ENCODE data around the gene SPATA46. TPM values are rescaled to one million over a fixed set of nuclear protein-coding genes. Genes with fewer than 3 reads are reported as not detected.

Gene SPATA46
- total and polyA plus RNA-seq, 2 donors (not counting 3 experiments of a cell fraction or from before 2014, with no cell fraction given): not detected

DNA sequence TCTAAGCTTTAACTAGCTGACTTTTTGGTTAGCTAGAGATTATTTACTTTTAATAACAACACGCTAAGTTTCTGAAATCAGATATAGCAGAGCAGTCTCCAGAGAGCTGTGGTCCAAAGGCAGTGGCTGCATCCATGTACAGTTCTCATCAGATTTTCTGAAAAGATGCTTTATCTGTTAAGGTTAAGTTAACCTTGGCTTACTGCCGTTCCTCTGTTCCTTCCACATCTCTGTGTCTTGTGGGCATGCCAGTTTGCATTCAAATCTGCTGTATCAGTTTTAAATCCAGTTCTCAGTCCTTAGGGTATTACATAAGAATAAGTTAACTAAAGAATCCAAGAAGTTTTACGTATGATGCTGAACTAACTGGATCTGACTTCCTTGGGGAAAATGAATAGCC is 46.8 kb downstream of the SPATA46 start:
- DNase-seq (ENCODE audit: low read depth, low spot score) (no peak), FAIRE-seq (no peak)
- H3K79me2 ChIP-seq (ENCODE audit: control insufficient read depth, insufficient read depth, low read length): no peaks in the 10 kb centered on the region
- dilution Hi-C loops (cut with MboI; ENCODE audit: extremely low pct_ligation_motif_present, low sequenced_read_pairs) (no loop called here), intact Hi-C loops (cut with micrococcal nuclease) (no loop called here)
- no peaks in the 10 kb centered on the region for H3K36me3 ChIP-seq (ENCODE audit: control insufficient read depth in 2 of 2, extremely low read depth in 1 of 2, insufficient read depth in 2 of 2, low read length in 2 of 2)
- H3K4me3 ChIP-seq (replicated peaks in 1 of 3; ENCODE audit: insufficient read depth in 1 of 3, low read depth in 1 of 3, low read length in 3 of 3): no peak overlapping the region
- H3K9ac ChIP-seq (replicated peaks; ENCODE audit: extremely low read depth, insufficient read depth, low read length): no peak overlapping the region
- no peaks in the 10 kb centered on the region for H4K20me1 ChIP-seq (replicated peaks; ENCODE audit: control insufficient read depth, extremely low read depth, insufficient read depth, low read length)
- POLR2A ChIA-PET: no interaction called here
- CTCF ChIA-PET: no interaction called here
- no peak for TF ChIP-seq POLR2A (IDR thresholded peaks at IDR 0.05; ENCODE audit: low read depth, low read length)
- TF ChIP-seq GATA2 (IDR thresholded peaks at IDR 0.05; ENCODE audit: insufficient read depth, insufficient read length, low read depth, low read length): no peak
- no peak for TF ChIP-seq MYC (IDR thresholded peaks at IDR 0.05; ENCODE audit: low read depth, low read length)
- TF ChIP-seq FOS (IDR thresholded peaks at IDR 0.05; ENCODE audit: borderline replicate concordance, insufficient read depth, low read length): no peak
- TF ChIP-seq, protein P1, sequence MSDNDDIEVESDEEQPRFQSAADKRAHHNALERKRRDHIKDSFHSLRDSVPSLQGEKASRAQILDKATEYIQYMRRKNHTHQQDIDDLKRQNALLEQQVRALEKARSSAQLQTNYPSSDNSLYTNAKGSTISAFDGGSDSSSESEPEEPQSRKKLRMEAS (IDR thresholded peaks at IDR 0.05; ENCODE audit: insufficient read depth, insufficient read length): no peak
- TF ChIP-seq, protein P2, sequence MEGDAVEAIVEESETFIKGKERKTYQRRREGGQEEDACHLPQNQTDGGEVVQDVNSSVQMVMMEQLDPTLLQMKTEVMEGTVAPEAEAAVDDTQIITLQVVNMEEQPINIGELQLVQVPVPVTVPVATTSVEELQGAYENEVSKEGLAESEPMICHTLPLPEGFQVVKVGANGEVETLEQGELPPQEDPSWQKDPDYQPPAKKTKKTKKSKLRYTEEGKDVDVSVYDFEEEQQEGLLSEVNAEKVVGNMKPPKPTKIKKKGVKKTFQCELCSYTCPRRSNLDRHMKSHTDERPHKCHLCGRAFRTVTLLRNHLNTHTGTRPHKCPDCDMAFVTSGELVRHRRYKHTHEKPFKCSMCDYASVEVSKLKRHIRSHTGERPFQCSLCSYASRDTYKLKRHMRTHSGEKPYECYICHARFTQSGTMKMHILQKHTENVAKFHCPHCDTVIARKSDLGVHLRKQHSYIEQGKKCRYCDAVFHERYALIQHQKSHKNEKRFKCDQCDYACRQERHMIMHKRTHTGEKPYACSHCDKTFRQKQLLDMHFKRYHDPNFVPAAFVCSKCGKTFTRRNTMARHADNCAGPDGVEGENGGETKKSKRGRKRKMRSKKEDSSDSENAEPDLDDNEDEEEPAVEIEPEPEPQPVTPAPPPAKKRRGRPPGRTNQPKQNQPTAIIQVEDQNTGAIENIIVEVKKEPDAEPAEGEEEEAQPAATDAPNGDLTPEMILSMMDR (IDR thresholded peaks at IDR 0.05; ENCODE audit: extremely low read depth in 1 of 2, insufficient read depth in 1 of 2, low read depth in 1 of 2, low read length in 2 of 2): no peak
- no peak for TF ChIP-seq JUN (IDR thresholded peaks at IDR 0.05; ENCODE audit: borderline replicate concordance, insufficient read depth, insufficient read length, low read depth)
- no peak overlapping the region for H3K4me2 ChIP-seq (ENCODE audit: insufficient read depth, low read length)
- H3K9me3 ChIP-seq (replicated peaks; ENCODE audit: control insufficient read depth, insufficient read depth, low read length): no peaks in the 10 kb centered on the region
- H3K9me1 ChIP-seq (replicated peaks; ENCODE audit: control insufficient read depth, extremely low read depth, insufficient read depth, low read length): no peaks in the 10 kb centered on the region
- no peaks in the 10 kb centered on the region for H3K27me3 ChIP-seq (ENCODE audit: control insufficient read depth in 2 of 2, insufficient read depth in 2 of 2, low read length in 2 of 2)
- no peak overlapping the region for H2AFZ ChIP-seq (ENCODE audit: low read depth, low read length)
- H3K4me1 ChIP-seq (ENCODE audit: control insufficient read depth, extremely low read depth, insufficient read depth, low read length): no peaks in the 10 kb centered on the region
- no peak overlapping the region for H3K27ac ChIP-seq (ENCODE audit: insufficient read depth, low read depth, low read length)
- BruUV-seq (replicated peaks): no TSS peak
